ENCODE data around the gene PDLIM1. TPM values are rescaled to one million over a fixed set of nuclear protein-coding genes. Genes with fewer than 3 reads are reported as not detected.

Gene PDLIM1
- total and polyA plus RNA-seq, 9 donors, result 13.9 to 138 (median 35.3) TPM

DNA sequence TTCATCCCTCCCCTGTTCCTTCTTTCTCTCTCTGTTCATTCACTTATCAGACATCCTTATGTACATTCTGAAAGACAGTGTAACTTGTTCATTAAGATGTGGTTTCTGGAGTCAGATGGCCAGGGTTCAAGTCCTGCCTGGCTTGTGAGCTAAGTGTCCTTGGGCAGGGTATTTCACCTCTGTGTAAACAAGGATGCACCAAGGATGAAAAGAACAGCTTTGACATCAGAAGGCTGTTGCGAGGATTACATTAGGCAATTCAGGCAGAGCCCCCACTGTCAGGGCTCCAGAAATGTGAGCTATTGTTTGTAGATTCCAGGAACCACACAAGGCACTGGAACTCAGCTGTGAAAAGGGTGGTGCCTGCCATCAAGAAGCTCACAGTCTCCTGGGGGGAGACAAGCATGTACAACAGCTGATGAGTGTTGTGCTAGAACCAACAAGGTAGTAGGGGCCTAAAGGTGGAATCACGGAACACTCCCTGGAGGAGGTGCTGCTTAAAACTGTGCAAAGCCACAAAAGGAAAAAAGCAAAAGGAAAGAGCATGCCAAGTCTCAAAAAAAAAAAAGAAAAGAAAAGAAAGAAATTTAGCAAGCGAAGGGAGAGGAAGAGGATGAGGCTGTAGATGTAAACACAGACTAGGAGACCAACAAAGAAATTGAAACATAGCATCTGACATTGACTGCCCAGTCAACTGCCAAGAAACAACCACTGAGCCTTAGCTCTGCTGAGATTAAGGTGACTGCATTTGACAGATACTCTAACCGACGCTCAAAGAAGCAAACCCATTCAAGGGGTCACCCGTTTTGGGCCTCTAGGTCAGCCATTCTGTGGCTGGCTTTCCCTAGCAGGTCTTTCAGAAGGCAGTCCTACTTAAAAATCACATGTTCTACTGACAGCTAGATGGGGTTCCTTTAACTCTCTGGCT lies 12.5 kb downstream of the PDLIM1 start:
- TF ChIP-seq EP300 (IDR thresholded peaks at IDR 0.05) (no peak), POLR2A (IDR thresholded peaks at IDR 0.05) (no peak)
- TF ChIP-seq, protein P1, sequence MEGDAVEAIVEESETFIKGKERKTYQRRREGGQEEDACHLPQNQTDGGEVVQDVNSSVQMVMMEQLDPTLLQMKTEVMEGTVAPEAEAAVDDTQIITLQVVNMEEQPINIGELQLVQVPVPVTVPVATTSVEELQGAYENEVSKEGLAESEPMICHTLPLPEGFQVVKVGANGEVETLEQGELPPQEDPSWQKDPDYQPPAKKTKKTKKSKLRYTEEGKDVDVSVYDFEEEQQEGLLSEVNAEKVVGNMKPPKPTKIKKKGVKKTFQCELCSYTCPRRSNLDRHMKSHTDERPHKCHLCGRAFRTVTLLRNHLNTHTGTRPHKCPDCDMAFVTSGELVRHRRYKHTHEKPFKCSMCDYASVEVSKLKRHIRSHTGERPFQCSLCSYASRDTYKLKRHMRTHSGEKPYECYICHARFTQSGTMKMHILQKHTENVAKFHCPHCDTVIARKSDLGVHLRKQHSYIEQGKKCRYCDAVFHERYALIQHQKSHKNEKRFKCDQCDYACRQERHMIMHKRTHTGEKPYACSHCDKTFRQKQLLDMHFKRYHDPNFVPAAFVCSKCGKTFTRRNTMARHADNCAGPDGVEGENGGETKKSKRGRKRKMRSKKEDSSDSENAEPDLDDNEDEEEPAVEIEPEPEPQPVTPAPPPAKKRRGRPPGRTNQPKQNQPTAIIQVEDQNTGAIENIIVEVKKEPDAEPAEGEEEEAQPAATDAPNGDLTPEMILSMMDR (IDR thresholded peaks at IDR 0.05), result no peak
- intact Hi-C loops (cut with DNase I), result no loop called here
- no peak for DNase-seq
- Histone ChIP-seq H3K27ac (no peak overlapping the region), H3K27me3 (no peaks in the 10 kb centered on the region), H3K4me3 (no peak overlapping the region), H3K4me1 (ENCODE audit: insufficient read depth) (no peaks in the 10 kb centered on the region), H3K36me3 (no peaks in the 10 kb centered on the region), H3K9me3 (no peaks in the 10 kb centered on the region)
- 75 to 82% (median 76%) methylated on average over 6 of the region's 6 CpGs for WGBS, 3 donors

DNA sequence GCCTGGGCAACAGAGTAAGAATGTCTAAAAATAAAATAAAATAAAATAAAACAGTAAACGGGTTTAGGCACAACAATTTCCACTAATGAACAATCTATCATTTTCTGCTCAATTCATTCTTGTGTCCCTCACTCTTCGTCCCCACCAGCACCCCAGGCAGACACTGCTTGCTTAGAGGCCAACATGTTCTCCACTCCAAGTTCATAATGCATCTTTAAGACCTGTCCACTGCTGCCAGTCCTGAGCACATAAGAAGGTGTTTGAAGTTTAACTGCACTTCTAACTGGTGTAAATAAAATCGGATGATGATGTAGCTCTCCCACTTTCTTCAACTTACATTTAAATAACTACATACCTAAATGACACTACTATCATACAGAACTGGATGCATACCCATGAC lies 13.2 kb downstream of the PDLIM1 start:
- 46 to 52% (median 51%) methylated on average over 3 of the region's 3 CpGs for WGBS, 3 donors
- Histone ChIP-seq H3K4me1 (ENCODE audit: insufficient read depth) (no peaks in the 10 kb centered on the region), H3K36me3 (no peaks in the 10 kb centered on the region), H3K27ac (no peak overlapping the region), H3K4me3 (no peak overlapping the region), H3K9me3 (no peaks in the 10 kb centered on the region), H3K27me3 (no peaks in the 10 kb centered on the region)
- DNase-seq, result no peak
- intact Hi-C loops (cut with DNase I), result no loop called here
- TF ChIP-seq POLR2A (IDR thresholded peaks at IDR 0.05) (no peak), EP300 (IDR thresholded peaks at IDR 0.05) (no peak)
- TF ChIP-seq, protein P1 (IDR thresholded peaks at IDR 0.05), result no peak

DNA sequence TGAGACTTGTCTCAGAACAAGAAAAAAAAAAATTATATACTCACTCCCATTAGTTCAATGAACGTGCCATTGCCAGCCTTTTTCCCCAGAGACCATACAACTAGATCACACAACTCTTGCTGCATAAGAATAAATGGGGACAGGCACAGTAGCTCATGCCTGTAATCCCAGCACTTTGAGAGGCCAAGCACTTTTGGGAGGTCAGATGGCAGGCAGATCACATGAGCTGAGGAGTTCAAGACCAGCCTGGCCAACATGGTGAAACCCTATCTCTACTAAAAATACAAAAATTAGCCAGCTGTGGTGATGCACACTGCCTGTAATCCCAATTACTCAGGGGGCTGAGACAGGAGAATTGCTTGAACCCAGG lies 13.6 kb downstream of the PDLIM1 start:
- intact Hi-C loops (cut with DNase I), result no loop called here
- no peaks in the 10 kb centered on the region for H3K4me1 ChIP-seq (ENCODE audit: insufficient read depth)
- no peaks in the 10 kb centered on the region for H3K27me3 ChIP-seq
- H3K36me3 ChIP-seq, result no peaks in the 10 kb centered on the region
- no peak for DNase-seq
- WGBS, 3 donors, result 75 to 81% (median 80%) methylated on average over 1 of the region's 1 CpG
- H3K4me3 ChIP-seq, result no peak overlapping the region
- no peak overlapping the region for H3K27ac ChIP-seq
- H3K9me3 ChIP-seq, result no peaks in the 10 kb centered on the region
- TF ChIP-seq, protein P1 (IDR thresholded peaks at IDR 0.05), result no peak
- TF ChIP-seq POLR2A (IDR thresholded peaks at IDR 0.05) (no peak), EP300 (IDR thresholded peaks at IDR 0.05) (no peak)

DNA sequence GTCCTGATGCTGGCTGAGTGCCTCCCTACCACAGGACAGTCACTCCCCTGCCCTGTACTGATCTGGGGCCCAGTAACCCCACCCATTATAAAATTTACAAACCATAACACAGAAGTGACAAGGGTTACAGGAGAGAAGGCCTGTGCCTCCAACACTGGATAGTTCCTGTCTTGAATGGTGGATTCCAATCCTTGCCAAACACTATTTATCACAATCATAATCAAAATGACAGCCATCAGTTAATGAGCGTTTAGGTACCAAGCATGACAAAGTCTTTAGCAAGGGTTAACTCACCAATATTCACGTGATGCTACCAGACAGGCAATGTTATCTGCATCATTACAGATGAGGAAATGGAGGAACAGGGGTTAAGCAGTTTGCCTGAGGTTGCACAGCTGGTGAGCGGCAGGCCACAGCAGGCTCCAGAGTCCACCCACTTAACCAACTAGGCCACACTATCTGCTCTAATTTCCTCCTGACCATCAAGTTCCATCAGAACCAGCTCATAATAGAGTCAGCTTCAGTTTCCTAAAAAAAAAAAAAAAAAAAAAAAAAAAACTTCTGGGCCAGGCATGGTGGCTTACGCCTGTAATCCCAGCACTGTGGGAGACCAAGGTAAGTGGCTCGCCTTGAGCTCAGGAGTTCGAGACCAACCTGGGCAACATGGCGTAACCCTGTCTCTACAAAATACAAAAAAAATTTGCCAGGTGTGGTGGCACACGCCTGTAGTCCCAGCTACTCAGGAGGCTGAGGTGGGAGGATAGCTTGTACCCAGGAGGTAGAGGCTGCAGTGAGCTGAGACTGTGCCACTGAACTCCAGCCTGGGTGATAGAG lies 14.2 kb downstream of the PDLIM1 start:
- TF ChIP-seq, protein P1 (IDR thresholded peaks at IDR 0.05), result no peak
- TF ChIP-seq EP300 (IDR thresholded peaks at IDR 0.05) (no peak), POLR2A (IDR thresholded peaks at IDR 0.05) (no peak)
- WGBS, 3 donors, result 85 to 88% (median 88%) methylated on average over 8 of the region's 8 CpGs
- H3K9me3 ChIP-seq, result no peaks in the 10 kb centered on the region
- H3K4me1 ChIP-seq (ENCODE audit: insufficient read depth), result no peaks in the 10 kb centered on the region
- intact Hi-C loops (cut with DNase I), result no loop called here
- no peak overlapping the region for H3K27ac ChIP-seq
- no peak for DNase-seq
- H3K36me3 ChIP-seq, result no peaks in the 10 kb centered on the region
- H3K4me3 ChIP-seq, result no peak overlapping the region
- H3K27me3 ChIP-seq, result no peaks in the 10 kb centered on the region

Data from ovary (tissue), 9 donors.